ENCODE data around the gene GNRH2. TPM values are rescaled to one million over a fixed set of nuclear protein-coding genes. Genes with fewer than 3 reads are reported as not detected.
"Not testable (repeated sequence)": the region's sequence is repeated elsewhere in the genome, so short reads cannot be mapped to it uniquely, and the experiment has no call there.

The GNRH2 gene
- total and polyA plus RNA-seq, 2 experiments from 2014 or later = not detected

GRCh38 chr20:3074812-3075211 lies 31.4 kb downstream of the GNRH2 start:
- Histone ChIP-seq H3K27ac (no peak overlapping the region), H3K4me3 (no peak overlapping the region), H3K27me3 (replicated peaks; ENCODE audit: insufficient read depth) (no peaks in the 10 kb centered on the region), H4K20me1 (ENCODE audit: insufficient read depth) (no peaks in the 10 kb centered on the region), H3K9me3 (ENCODE audit: low read depth) (no peaks in the 10 kb centered on the region), H3F3A (ENCODE audit: insufficient read depth) (no peaks in the 10 kb centered on the region), H3K79me2 (ENCODE audit: insufficient read depth) (no peaks in the 10 kb centered on the region), H3K36me3 (ENCODE audit: low read depth) (no peaks in the 10 kb centered on the region), H2AFZ (no peak overlapping the region), H3K9me2 (ENCODE audit: insufficient read depth) (no peaks in the 10 kb centered on the region), H3K4me1 (ENCODE audit: insufficient read depth) (no peaks in the 10 kb centered on the region), H3K4me2 (ENCODE audit: unreplicated experiment) (no peak overlapping the region), H3K9ac (no peak overlapping the region)
- DNase-seq = no peak
- in situ Hi-C loops (cut with MboI) = no loop called here
- TF ChIP-seq EZH2 (IDR thresholded peaks at IDR 0.05; ENCODE audit: insufficient read depth, poor library complexity, severe bottlenecking) = no peak
- TF ChIP-seq EZH2phosphoT487 (IDR thresholded peaks at IDR 0.05; ENCODE audit: insufficient read depth, low read depth) = no peak
- 80 to 83% methylated on average over 6 of the region's 6 CpGs for WGBS, 2 experiments (ENCODE audit: low coverage in 1 of 2, low lambda C conversion rate in 2 of 2, missing lambda C conversion rate in 2 of 2)

DNA sequence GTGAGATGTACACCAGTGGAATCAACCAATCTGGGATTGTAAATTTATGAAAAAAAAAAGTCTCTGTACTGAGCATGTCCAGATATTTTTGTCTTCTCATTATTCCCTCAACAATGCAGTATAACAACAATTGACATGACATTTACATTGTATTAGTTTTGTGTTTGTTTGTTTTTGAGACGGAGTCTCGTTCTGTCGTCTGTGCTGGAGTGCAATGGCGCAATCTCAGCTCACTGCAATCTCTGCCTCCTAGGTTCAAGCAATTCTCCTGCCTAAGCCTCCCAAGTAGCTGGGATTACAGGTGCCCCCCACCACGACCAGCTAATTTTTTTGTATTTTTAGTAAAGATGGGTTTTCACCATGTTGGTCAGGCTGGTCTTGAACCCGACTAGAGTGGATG lies 31.9 kb downstream of the GNRH2 start:
- H3K4me2 ChIP-seq (ENCODE audit: unreplicated experiment); in situ Hi-C loops (cut with MboI); H3K9me3 ChIP-seq (ENCODE audit: low read depth); H3K9ac ChIP-seq; H3K36me3 ChIP-seq (ENCODE audit: low read depth); DNase-seq; H3K4me3 ChIP-seq; H3K27me3 ChIP-seq (replicated peaks; ENCODE audit: insufficient read depth); H3K79me2 ChIP-seq (ENCODE audit: insufficient read depth); H3K27ac ChIP-seq; H4K20me1 ChIP-seq (ENCODE audit: insufficient read depth); H2AFZ ChIP-seq; H3K9me2 ChIP-seq (ENCODE audit: insufficient read depth); H3F3A ChIP-seq (ENCODE audit: insufficient read depth); H3K4me1 ChIP-seq (ENCODE audit: insufficient read depth): not testable (repeated sequence)
- 70 to 73% methylated on average over 6 of the region's 6 CpGs for WGBS, 2 experiments (ENCODE audit: low coverage in 1 of 2, low lambda C conversion rate in 2 of 2, missing lambda C conversion rate in 2 of 2)

DNA sequence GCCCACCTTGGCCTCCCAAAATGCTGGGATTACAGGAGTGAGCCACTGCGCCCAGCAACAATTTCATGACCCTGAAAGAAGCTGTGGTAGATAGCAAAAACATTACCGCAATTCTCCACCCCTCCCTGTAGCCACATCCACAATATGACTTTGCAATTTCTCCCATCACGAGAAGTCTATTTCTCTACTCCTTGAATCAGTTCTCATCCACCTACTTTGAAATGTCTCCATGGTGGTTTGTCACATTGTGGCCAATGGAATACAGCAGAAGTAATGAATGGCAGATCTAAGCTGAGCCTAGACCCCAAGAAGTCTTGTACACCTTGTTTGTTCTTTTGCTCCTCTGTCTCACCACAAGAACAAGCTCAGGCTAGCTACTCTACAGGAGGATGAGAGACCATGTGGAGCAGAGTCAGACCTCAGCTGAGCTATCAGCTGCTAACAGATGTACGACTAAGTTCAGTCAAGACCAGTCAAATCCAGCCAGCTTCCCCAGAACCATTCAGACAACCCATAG lies 34.3 kb downstream of the GNRH2 start:
- no peaks in the 10 kb centered on the region for H3K9me2 ChIP-seq (ENCODE audit: insufficient read depth)
- no peak for DNase-seq
- H3K36me3 ChIP-seq (ENCODE audit: low read depth) = no peaks in the 10 kb centered on the region
- in situ Hi-C loops (cut with MboI) = no loop called here
- no peak overlapping the region for H3K27ac ChIP-seq
- H3K27me3 ChIP-seq (replicated peaks; ENCODE audit: insufficient read depth) = peaks cover 4% of the 10 kb centered on the region; the same call in 1 of the 2 replicates
- H4K20me1 ChIP-seq (ENCODE audit: insufficient read depth) = no peaks in the 10 kb centered on the region
- no peaks in the 10 kb centered on the region for H3F3A ChIP-seq (ENCODE audit: insufficient read depth)
- TF ChIP-seq EZH2 (IDR thresholded peaks at IDR 0.05; ENCODE audit: insufficient read depth, poor library complexity, severe bottlenecking) (no peak), EZH2phosphoT487 (IDR thresholded peaks at IDR 0.05; ENCODE audit: insufficient read depth, low read depth) (no peak)
- H3K4me3 ChIP-seq = no peak overlapping the region
- no peaks in the 10 kb centered on the region for H3K9me3 ChIP-seq (ENCODE audit: low read depth)
- no peaks in the 10 kb centered on the region for H3K4me1 ChIP-seq (ENCODE audit: insufficient read depth)
- no peaks in the 10 kb centered on the region for H3K79me2 ChIP-seq (ENCODE audit: insufficient read depth)
- H3K4me2 ChIP-seq (ENCODE audit: unreplicated experiment) = no peak overlapping the region
- no peak overlapping the region for H2AFZ ChIP-seq
- no peak overlapping the region for H3K9ac ChIP-seq
- 71 to 74% methylated on average over 4 of the region's 4 CpGs for WGBS, 2 experiments (ENCODE audit: low coverage in 1 of 2, low lambda C conversion rate in 2 of 2, missing lambda C conversion rate in 2 of 2)

DNA sequence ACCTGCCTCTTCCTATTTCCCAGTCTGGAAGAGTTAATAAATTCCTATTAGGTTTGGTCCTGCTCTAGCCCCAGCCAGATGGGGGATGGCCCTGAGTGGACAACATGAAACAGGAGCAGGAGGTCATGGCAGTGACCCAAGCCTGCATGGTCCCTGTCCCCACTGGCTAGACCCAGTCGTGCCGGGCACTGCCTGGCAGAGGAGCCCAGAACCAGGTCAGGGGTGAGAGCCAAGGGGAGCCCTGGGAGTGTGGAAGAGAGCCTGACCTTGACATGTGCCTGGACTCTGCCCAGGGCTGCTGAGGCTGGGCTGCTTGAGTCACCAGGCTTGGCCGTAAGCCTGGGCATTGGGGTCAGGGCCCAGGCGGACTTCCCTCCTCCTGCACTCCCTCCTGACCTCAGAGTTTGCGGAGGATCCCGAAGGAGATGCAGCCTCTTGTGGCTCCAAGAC lies 37.5 kb downstream of the GNRH2 start:
- Histone ChIP-seq H3K27me3 (replicated peaks; ENCODE audit: insufficient read depth) (peaks cover 12% of the 10 kb centered on the region; the same call in 1 of the 2 replicates), H3K4me3 (no peak overlapping the region), H3K4me2 (ENCODE audit: unreplicated experiment) (no peak overlapping the region), H4K20me1 (ENCODE audit: insufficient read depth) (no peaks in the 10 kb centered on the region), H3K79me2 (ENCODE audit: insufficient read depth) (no peaks in the 10 kb centered on the region), H3K9me2 (ENCODE audit: insufficient read depth) (no peaks in the 10 kb centered on the region), H3K9ac (no peak overlapping the region), H2AFZ (no peak overlapping the region), H3K36me3 (ENCODE audit: low read depth) (no peaks in the 10 kb centered on the region), H3K27ac (no peak overlapping the region), H3F3A (ENCODE audit: insufficient read depth) (no peaks in the 10 kb centered on the region), H3K4me1 (ENCODE audit: insufficient read depth) (no peaks in the 10 kb centered on the region), H3K9me3 (ENCODE audit: low read depth) (no peaks in the 10 kb centered on the region)
- in situ Hi-C loops (cut with MboI) = no loop called here
- TF ChIP-seq EZH2 (IDR thresholded peaks at IDR 0.05; ENCODE audit: insufficient read depth, poor library complexity, severe bottlenecking) (no peak), EZH2phosphoT487 (IDR thresholded peaks at IDR 0.05; ENCODE audit: insufficient read depth, low read depth) (no peak)
- peak; percentile 64 for DNase-seq
- 40 to 56% methylated on average over 6 of the region's 6 CpGs for WGBS, 2 experiments (ENCODE audit: low coverage in 1 of 2, low lambda C conversion rate in 2 of 2, missing lambda C conversion rate in 2 of 2)

GRCh38 chr20:3081641-3082040 lies 38.2 kb downstream of the GNRH2 start:
- no peak overlapping the region for H2AFZ ChIP-seq
- no peaks in the 10 kb centered on the region for H3F3A ChIP-seq (ENCODE audit: insufficient read depth)
- no peaks in the 10 kb centered on the region for H3K4me1 ChIP-seq (ENCODE audit: insufficient read depth)
- no peaks in the 10 kb centered on the region for H3K79me2 ChIP-seq (ENCODE audit: insufficient read depth)
- DNase-seq = no peak
- H3K27me3 ChIP-seq (replicated peaks; ENCODE audit: insufficient read depth) = peaks cover 12% of the 10 kb centered on the region; the same call in 1 of the 2 replicates
- H3K9ac ChIP-seq = no peak overlapping the region
- H3K4me3 ChIP-seq = no peak overlapping the region
- in situ Hi-C loops (cut with MboI) = no loop called here
- no peaks in the 10 kb centered on the region for H3K9me2 ChIP-seq (ENCODE audit: insufficient read depth)
- H3K4me2 ChIP-seq (ENCODE audit: unreplicated experiment) = no peak overlapping the region
- no peak overlapping the region for H3K27ac ChIP-seq
- TF ChIP-seq EZH2phosphoT487 (IDR thresholded peaks at IDR 0.05; ENCODE audit: insufficient read depth, low read depth) = no peak
- TF ChIP-seq EZH2 (IDR thresholded peaks at IDR 0.05; ENCODE audit: insufficient read depth, poor library complexity, severe bottlenecking) = no peak
- H4K20me1 ChIP-seq (ENCODE audit: insufficient read depth) = no peaks in the 10 kb centered on the region
- H3K36me3 ChIP-seq (ENCODE audit: low read depth) = no peaks in the 10 kb centered on the region
- 87 to 92% methylated on average over 11 of the region's 11 CpGs for WGBS, 2 experiments (ENCODE audit: low coverage in 1 of 2, low lambda C conversion rate in 2 of 2, missing lambda C conversion rate in 2 of 2)
- H3K9me3 ChIP-seq (ENCODE audit: low read depth) = no peaks in the 10 kb centered on the region
